ENCODE results near the gene FTSJ1. TPM values are rescaled to one million over a fixed set of nuclear protein-coding genes. Genes with fewer than 3 reads are reported as not detected.

Gene FTSJ1
- total and polyA plus RNA-seq, 2 of the 8 experiments (the other 6 are each of a cell fraction or from before 2014, with no cell fraction given) = 62.4 to 80.4 TPM

- Histone ChIP-seq H2BK5ac (ENCODE audit: low read depth, low read length) (no peak overlapping the region), H4K91ac (replicated peaks; ENCODE audit: insufficient read length, low read length) (no peak overlapping the region), H3K79me1 (ENCODE audit: low read depth, low read length) (no peaks in the 10 kb centered on the region), H3K4ac (replicated peaks; ENCODE audit: insufficient read length, low read depth, low read length) (no peak overlapping the region), H3K4me2 (ENCODE audit: insufficient read depth in 1 of 2, low read depth in 2 of 2, low read length in 2 of 2) (no peak overlapping the region), H2AK5ac (ENCODE audit: low read depth, low read length) (no peak overlapping the region), H3K27ac (ENCODE audit: low read depth, low read length) (no peak overlapping the region), H3K4me3 (ENCODE audit: extremely low read depth in 1 of 4, insufficient read depth in 2 of 4, low read depth in 3 of 4, low read length in 4 of 4) (no peak overlapping the region), H3K9me3 (ENCODE audit: insufficient read depth in 2 of 2, low read depth in 1 of 2, low read length in 1 of 2) (no peaks in the 10 kb centered on the region), H3K56ac (replicated peaks; ENCODE audit: insufficient read length, low read depth, low read length) (no peak overlapping the region), H3K18ac (ENCODE audit: extremely low read depth, low read length) (no peak overlapping the region), H2BK120ac (replicated peaks; ENCODE audit: low read depth, low read length) (no peak overlapping the region), H3K4me1 (replicated peaks in 1 of 4; ENCODE audit: control insufficient read depth in 3 of 4, insufficient read depth in 4 of 4, low read length in 3 of 4) (no peaks in the 10 kb centered on the region), H3K9ac (replicated peaks in 1 of 4; ENCODE audit: extremely low read depth in 1 of 4, low read depth in 3 of 4, low read length in 3 of 4) (no peak overlapping the region), H2AFZ (ENCODE audit: low read length) (no peak overlapping the region), H3K14ac (ENCODE audit: insufficient read length) (no peak overlapping the region), H2BK20ac (ENCODE audit: low read length) (no peak overlapping the region), H3K79me2 (ENCODE audit: control insufficient read depth in 1 of 2, insufficient read depth in 2 of 2, low read length in 2 of 2) (no peaks in the 10 kb centered on the region), H3K23ac (ENCODE audit: insufficient read length) (no peak overlapping the region), H2BK12ac (ENCODE audit: low read depth, low read length) (no peak overlapping the region), H3K36me3 (ENCODE audit: control insufficient read depth in 2 of 4, insufficient read depth in 4 of 4, low read length in 3 of 4) (peaks cover 0 to 9% (median 3%) of the 10 kb centered on the region in 4 experiments; a peak in 4 of 8 replicates), H4K5ac (ENCODE audit: insufficient read length, low read depth, low read length) (no peak overlapping the region), H3K27me3 (replicated peaks in 1 of 4; ENCODE audit: control insufficient read depth in 3 of 4, extremely low read depth in 1 of 4, insufficient read depth in 3 of 4, low read length in 3 of 4) (no peaks in the 10 kb centered on the region), H4K8ac (ENCODE audit: extremely low read depth, insufficient read depth, low read length) (no peak overlapping the region), H2BK15ac (ENCODE audit: low read length) (no peak overlapping the region), H3K23me2 (ENCODE audit: low read depth, low read length) (no peaks in the 10 kb centered on the region), H4K20me1 (replicated peaks in 1 of 2; ENCODE audit: control insufficient read depth in 1 of 2, insufficient read depth in 2 of 2, low read length in 2 of 2) (no peaks in the 10 kb centered on the region)
- ChIA-PET POLR2A (ENCODE audit: partially characterized antibody) (no interaction called here), CTCF (ENCODE audit: partially characterized antibody) (no interaction called here)
- DNase-seq (ENCODE audit: low read depth in 1 of 2, low spot score in 2 of 2) (no peak), FAIRE-seq (no peak)
- WGBS, 2 experiments (ENCODE audit: extremely low coverage in 1 of 2, insufficient coverage in 1 of 2, insufficient read length in 1 of 2, insufficient replicate concordance in 2 of 2, low coverage in 1 of 2, low lambda C conversion rate in 2 of 2, missing lambda C conversion rate in 1 of 2) = 90% methylated on average over 3 of the region's 3 CpGs; no CpG with 5 or more reads in 1 of the 2 experiments
- TF ChIP-seq RXRA (IDR thresholded peaks at IDR 0.05; ENCODE audit: insufficient read depth, low read depth, low read length) = no peak
- TF ChIP-seq CEBPB (IDR thresholded peaks at IDR 0.05; ENCODE audit: low read depth, low read length) = no peak
- no peak for TF ChIP-seq JUN (IDR thresholded peaks at IDR 0.05; ENCODE audit: low read depth, low read length)
- no peak for TF ChIP-seq SUZ12 (IDR thresholded peaks at IDR 0.05; ENCODE audit: low read length)
- TF ChIP-seq NANOG (IDR thresholded peaks at IDR 0.05; ENCODE audit: insufficient read depth, low read depth, low read length, poor library complexity, severe bottlenecking) = no peak
- no peak for TF ChIP-seq CBX5 (IDR thresholded peaks at IDR 0.05; ENCODE audit: low read depth, low read length)
- TF ChIP-seq RNF2 (IDR thresholded peaks at IDR 0.05; ENCODE audit: borderline replicate concordance, low read depth, low read length, missing control alignments, poor library complexity, severe bottlenecking) = no peak
- TF ChIP-seq ZNF274 (IDR thresholded peaks at IDR 0.05; ENCODE audit: borderline replicate concordance, extremely low read depth, low read length) = no peak
- TF ChIP-seq HDAC2 (IDR thresholded peaks at IDR 0.05; ENCODE audit: borderline replicate concordance in 1 of 2, low read depth in 2 of 2, low read length in 2 of 2) = no peak
- no peak for TF ChIP-seq SAP30 (IDR thresholded peaks at IDR 0.05; ENCODE audit: insufficient read depth, insufficient replicate concordance, low read length)
- TF ChIP-seq CBX8 (IDR thresholded peaks at IDR 0.05; ENCODE audit: borderline replicate concordance, low read depth, low read length) = no peak
- TF ChIP-seq TAF1 (IDR thresholded peaks at IDR 0.05; ENCODE audit: low read depth, low read length) = no peak
- TF ChIP-seq SIX5 (IDR thresholded peaks at IDR 0.05; ENCODE audit: low read depth, low read length) = no peak
- TF ChIP-seq BRCA1 (IDR thresholded peaks at IDR 0.05; ENCODE audit: low read depth, low read length) = no peak
Observed at GRCh38 chrX:48488034-48488433, 12.0 kb downstream of the FTSJ1 start.

Measured in H1 (cell line).